GM20000 (cell line): ENCODE data around the gene ARF3.
A peak's percentile ranks its signal among the peaks of the same experiment; 100 is the strongest.

Experiments
- DNase-seq: peaks from one replicate; pipeline ENCODE4 v3.0.0; 2012; ENCODE audit warnings: low spot score
- TF ChIP-seq, protein P1 (sequence below): IDR thresholded peaks from 2 replicates; pipeline ENCODE4 v1.5.1; 2012; ENCODE audit warnings: mild to moderate bottlenecking, control low read depth; ENCODE audit errors: extremely low read depth, missing control alignments

The ARF3 gene

DNA sequence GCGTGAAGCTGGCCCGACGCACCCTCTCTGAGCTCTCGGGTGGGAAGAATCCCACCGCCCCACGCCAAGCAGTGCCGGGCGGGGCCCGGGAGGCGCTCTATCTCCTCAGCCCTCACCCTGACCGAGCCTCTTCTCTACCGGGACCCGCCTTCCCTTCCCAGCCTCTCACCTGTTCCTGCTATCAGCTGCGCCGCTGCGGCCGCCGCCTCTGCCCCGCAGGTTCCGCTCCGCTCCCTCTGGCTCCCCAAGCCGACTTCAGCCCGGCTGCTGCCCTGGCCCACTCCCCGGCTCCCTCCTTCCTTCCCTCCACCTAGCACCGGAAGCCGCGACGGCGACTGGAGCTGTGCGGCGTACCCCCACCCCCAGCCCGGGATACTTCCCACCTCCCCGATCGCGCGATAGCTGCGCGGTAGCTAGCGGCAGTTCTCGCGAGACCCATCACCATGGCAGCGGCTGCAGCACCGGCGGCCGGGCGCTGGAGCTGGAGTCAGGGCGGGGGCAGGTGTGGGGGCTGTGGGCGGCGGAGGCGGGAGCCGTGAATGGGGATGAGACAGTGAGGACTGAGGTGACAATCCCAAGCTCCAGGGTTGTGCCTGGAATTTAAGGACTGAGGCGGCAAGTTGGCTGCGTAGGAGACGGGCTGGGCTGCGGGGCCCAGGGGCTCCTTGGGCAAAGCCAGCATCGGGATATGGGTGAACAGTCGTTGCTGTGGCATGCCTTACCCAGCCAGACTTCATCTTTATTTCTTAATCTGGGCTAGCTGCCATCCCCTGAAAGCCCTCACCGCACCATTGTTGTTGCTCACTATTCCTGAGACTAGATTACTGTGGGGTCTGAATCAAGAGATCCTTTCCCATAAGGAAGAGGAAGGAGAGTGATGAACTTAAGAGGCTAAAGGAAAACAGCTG, at the start of gene ARF3:
Gene ARF3, minus strand, starts transcription at position 347 of the 908 bp plus-strand sequence. CDS start 16,392 bp downstream, outside the sequence.
- peak; percentile 95 for DNase-seq
- TF ChIP-seq, protein P1, sequence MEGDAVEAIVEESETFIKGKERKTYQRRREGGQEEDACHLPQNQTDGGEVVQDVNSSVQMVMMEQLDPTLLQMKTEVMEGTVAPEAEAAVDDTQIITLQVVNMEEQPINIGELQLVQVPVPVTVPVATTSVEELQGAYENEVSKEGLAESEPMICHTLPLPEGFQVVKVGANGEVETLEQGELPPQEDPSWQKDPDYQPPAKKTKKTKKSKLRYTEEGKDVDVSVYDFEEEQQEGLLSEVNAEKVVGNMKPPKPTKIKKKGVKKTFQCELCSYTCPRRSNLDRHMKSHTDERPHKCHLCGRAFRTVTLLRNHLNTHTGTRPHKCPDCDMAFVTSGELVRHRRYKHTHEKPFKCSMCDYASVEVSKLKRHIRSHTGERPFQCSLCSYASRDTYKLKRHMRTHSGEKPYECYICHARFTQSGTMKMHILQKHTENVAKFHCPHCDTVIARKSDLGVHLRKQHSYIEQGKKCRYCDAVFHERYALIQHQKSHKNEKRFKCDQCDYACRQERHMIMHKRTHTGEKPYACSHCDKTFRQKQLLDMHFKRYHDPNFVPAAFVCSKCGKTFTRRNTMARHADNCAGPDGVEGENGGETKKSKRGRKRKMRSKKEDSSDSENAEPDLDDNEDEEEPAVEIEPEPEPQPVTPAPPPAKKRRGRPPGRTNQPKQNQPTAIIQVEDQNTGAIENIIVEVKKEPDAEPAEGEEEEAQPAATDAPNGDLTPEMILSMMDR = no peak

DNA sequence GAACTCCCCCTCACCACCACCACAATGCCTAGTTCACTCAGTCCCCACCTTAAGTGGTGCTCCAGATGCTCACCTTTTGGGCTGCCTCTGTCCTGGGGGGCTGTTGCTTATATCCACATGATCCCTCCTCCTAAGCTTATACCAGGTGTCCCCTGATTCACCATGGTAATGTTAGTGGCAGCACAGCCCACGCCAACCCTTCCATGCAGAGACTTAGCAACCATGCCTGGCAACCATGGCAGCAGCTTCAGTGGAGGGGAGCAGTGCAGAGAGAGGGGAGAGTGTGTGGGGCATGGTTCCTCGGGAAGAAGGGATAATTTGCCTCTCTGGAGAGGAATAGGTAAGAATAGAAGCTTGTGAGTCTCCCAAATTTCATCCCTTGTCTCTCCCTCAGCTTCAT, 43.1 kb upstream of the ARF3 start:
- TF ChIP-seq, protein P1 = no peak
- DNase-seq = no peak

DNA sequence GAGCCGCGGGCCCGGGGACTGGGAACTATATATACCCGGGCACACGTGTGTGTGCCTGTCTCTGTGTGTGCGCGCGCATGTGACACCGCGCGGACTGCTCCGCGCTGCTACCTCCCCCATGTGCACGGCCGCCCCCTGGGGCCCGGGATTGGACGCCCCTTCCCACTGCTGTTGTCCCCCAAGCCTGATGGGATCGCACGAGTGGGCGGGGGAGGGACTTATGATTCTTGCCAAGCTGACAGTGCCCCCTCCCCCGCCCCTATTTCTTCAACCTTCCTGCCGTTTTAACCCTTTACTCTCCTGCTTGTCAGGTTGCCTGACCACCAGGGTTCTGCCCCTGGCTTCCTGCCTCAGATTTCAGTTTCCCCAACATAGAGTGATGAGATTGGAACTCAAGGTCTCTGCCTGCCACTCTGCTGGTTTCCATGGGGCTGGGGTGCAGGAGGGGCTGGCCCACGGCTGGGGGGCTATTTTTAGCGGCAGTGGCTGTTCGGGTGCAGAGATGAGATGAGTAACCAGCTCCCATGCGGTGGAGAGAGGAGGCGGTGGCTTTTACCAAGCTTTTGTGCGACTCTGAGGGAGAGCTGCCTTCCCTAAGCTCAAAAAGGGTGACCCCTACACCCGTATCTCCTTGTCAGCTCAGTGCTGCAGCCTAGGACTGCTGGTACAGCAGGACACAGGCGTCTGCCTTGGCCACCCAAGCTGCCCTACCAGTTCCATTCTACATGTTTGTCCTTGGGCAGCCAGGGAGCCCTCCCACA, 42.3 kb upstream of the ARF3 start, which contains the start of gene DDN:
Gene DDN, minus strand, starts transcription at position 5 of the 761 bp plus-strand sequence. CDS start 88 bp downstream, outside the sequence.
- TF ChIP-seq, protein P1 = no peak
- peak; percentile 82 for DNase-seq

DNA sequence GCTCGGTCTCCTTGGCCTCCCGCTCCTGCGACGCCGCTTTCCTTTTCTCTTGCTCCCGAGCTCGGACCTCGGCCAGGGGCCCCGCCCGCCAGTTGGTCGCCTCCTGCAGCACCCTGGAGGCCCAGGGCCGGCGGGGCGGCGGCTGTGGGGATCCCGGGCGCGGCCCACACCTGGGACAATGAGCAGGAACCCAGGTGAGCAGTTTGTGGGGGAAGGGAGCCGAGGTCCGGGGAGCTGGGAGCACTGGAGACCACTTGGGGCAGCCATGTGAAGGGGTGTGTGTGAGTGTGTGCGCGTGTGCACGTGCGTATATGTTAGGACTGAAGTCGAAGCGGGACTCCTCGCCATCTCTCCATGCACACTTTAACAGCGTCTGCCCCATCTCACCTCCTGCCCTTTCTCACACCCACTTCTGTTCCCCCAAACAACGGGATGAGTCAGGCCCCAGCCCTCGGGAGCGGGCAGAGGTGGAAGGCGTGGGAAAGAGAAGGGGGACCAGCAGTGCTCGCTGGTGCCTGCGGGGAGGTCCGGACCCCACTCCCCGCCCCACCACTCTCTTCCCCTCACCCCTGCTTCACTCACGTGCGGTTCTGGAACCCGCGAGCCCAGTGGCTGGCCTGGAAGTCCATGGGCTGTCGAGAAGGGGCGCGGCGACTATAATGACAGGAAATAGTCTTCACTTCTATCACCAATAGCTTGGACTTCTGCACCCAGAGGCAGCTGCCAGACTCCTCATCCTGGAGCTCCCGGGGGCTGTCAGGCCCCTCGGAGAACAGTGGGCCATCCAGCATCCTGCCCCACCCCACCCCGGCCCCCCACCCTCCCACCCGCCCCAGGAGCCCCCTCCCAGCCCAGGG, 41.4 kb upstream of the ARF3 start:
- peak; percentile 73 for DNase-seq

DNA sequence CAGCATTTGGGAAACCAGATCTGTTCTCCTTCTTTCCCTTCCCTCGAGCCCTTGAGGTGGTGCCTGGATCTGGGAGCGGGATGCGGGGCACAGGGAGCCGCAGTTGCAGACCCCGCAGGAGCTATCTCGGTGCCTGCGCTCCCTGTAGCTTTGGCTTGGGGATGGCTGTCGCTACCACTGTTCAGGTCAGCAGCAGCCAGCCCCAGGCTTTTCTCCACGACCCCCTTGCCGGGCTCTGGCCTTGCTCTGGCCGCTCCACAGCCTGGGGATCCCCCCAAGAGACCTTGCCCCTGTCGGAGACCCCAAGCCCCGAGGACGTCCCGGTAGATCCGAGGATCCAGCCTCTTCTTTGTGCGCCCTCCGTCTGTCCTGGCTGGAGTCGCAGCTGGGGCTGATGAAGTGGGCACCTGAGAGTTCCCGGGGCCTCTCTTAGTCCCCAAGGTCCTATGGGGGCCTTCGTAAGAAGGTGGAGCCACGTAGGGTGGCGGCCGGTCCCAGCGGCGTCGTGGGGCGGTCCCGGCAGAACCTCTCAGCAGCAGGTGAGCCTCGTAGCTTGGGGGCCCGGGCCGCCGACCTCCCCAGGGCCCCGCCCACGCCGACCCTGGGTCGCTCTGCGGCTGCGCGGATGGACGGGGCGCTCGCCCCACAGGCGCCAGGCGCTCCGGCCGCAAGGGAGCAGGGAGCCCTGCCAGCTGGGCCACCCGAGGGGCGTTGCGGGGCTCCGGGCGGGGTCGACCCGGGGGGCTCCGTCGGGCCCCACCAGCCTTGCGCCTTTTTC, 40.6 kb upstream of the ARF3 start:
- DNase-seq = peak; percentile 97
- TF ChIP-seq, protein P1 = no peak

More for the DNA sequence above, 41.4 kb upstream of the ARF3 start:
- TF ChIP-seq, protein P1 = no peak
